Upper lobe of right lung (tissue), 1 donor: ENCODE data around the gene MANEAL. TPM values are rescaled to one million over a fixed set of nuclear protein-coding genes. Genes with fewer than 3 reads are reported as not detected.

Experiments
- ATAC-seq: fragments of 200-7000 bp; cut with Tn5 transposase; one replicate; pipeline ENCODE4 v1.9.1; 2020; ENCODE audit warnings: mild to moderate bottlenecking, moderate library complexity
- DNase-seq: peaks from one replicate; pipeline ENCODE4 v3.0.0-alpha.2; 2020
- H3K27ac ChIP-seq: fragments of 200-600 bp; one replicate; pipeline ENCODE4 v1.8.0; 2022
- H3K27me3 ChIP-seq: fragments of 200-600 bp; one replicate; pipeline ENCODE4 v1.8.0; 2022; ENCODE audit warnings: mild to moderate bottlenecking
- H3K36me3 ChIP-seq: fragments of 200-600 bp; one replicate; pipeline ENCODE4 v1.8.0; 2022
- H3K4me1 ChIP-seq: fragments of 200-600 bp; one replicate; pipeline ENCODE4 v1.8.0; 2022
- H3K4me3 ChIP-seq: fragments of 200-600 bp; one replicate; pipeline ENCODE4 v1.8.0; 2022; ENCODE audit warnings: mild to moderate bottlenecking
- H3K9me3 ChIP-seq: fragments of 200-600 bp; one replicate; pipeline ENCODE4 v1.8.0; 2022
- intact Hi-C: fragments of 100-400 bp; cut with DNase I; formaldehyde crosslinking; loops from one replicate; pipeline ENCODE4 v1.11.0; 2022
- total RNA-seq: library from RNA; stranded (reverse); fragmentation: NEBNext Ultra II Directional; extraction: Animal tissue kit (Norgen Biotek cat#: 25700); gene quantifications from one replicate; pipeline ENCODE4 v1.2.1, GENCODE V29; 2021
- TF ChIP-seq, protein P1 (sequence below): fragments of 200-600 bp; IDR thresholded peaks from one replicate; pipeline ENCODE4 v1.8.0; 2022; ENCODE audit warnings: antibody characterized with exemption
- donor health status: DM: no; HTN: yes; CAD: no; lungs with severe emphysema.

Gene MANEAL
- total RNA-seq, 1 donor from 2014 or later: 6.9 TPM

DNA sequence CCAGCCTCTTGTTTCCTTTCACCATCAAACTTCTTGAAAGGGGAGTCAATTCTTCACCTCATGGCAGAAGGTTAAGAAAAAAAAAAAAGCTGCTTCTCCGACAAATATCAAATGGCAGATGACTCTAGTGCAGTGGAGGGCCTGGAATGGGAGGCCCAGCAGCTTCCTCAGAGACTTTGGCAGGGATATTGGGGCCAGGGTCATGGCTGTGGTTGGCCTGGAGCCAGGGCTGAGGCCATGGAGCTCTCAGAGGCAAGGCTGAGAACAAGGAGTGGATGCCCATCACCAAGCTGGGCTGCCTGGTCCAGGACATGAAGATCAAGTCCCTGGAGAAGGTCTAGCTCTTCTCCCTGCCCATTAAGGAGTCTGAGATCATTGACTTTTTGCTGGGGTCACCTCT is 47.1 kb downstream of the MANEAL start:
- TF ChIP-seq, protein P1, sequence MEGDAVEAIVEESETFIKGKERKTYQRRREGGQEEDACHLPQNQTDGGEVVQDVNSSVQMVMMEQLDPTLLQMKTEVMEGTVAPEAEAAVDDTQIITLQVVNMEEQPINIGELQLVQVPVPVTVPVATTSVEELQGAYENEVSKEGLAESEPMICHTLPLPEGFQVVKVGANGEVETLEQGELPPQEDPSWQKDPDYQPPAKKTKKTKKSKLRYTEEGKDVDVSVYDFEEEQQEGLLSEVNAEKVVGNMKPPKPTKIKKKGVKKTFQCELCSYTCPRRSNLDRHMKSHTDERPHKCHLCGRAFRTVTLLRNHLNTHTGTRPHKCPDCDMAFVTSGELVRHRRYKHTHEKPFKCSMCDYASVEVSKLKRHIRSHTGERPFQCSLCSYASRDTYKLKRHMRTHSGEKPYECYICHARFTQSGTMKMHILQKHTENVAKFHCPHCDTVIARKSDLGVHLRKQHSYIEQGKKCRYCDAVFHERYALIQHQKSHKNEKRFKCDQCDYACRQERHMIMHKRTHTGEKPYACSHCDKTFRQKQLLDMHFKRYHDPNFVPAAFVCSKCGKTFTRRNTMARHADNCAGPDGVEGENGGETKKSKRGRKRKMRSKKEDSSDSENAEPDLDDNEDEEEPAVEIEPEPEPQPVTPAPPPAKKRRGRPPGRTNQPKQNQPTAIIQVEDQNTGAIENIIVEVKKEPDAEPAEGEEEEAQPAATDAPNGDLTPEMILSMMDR: no peak
- no peak overlapping the region for H3K27ac ChIP-seq
- H3K9me3 ChIP-seq: no peaks in the 10 kb centered on the region
- ATAC-seq: no peak
- intact Hi-C loops: no loop called here
- no peak overlapping the region for H3K4me3 ChIP-seq
- peaks cover 46% of the 10 kb centered on the region for H3K36me3 ChIP-seq
- no peaks in the 10 kb centered on the region for H3K27me3 ChIP-seq
- H3K4me1 ChIP-seq: peaks cover 7% of the 10 kb centered on the region
- no peak for DNase-seq

DNA sequence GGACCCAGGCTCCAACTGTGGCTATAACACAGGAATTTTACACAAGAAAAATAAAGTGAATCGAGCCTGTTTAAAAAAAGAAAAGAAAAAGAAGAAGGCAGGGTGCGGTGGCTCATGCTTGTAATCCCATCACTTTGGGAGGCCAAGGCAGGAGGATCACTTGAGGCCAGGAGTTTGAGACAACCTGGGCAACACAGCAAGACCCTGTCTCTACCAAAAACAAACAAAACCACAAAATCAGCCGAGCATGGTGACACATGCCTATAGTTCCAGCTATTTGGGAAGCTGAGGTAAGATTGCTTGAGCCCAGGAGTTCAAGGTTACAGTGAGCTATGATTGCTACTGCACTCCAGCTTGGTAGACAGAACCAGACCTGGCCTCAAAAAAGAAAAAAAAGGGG is 48.0 kb downstream of the MANEAL start:
- no peak overlapping the region for H3K27ac ChIP-seq
- peaks cover 10% of the 10 kb centered on the region for H3K4me1 ChIP-seq
- intact Hi-C loops: no loop called here
- DNase-seq (no peak), ATAC-seq (no peak)
- TF ChIP-seq, protein P1: no peak
- no peaks in the 10 kb centered on the region for H3K9me3 ChIP-seq
- no peaks in the 10 kb centered on the region for H3K27me3 ChIP-seq
- peaks cover 37% of the 10 kb centered on the region for H3K36me3 ChIP-seq
- H3K4me3 ChIP-seq: no peak overlapping the region

DNA sequence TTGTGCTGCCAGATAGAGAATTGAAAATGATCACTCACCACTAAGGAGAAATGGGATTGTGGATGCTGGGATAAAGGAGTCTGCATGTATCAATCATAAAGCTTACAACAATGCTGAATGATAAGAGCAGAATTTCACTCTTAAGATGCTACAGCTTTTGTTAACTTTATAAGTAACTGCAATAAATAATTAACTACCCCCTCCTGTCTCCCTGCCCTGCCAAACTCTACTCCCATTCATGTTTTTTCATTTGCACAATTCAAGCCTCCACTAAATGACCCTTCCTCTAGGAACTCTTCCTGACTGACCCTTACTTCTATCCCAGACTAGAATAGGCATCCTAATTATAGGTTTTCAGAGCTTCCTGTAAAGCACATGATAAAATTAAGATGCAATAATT is 50.9 kb downstream of the MANEAL start:
- TF ChIP-seq, protein P1: no peak
- Histone ChIP-seq H3K4me1 (peaks cover 18% of the 10 kb centered on the region), H3K27ac (no peak overlapping the region), H3K9me3 (no peaks in the 10 kb centered on the region), H3K4me3 (no peak overlapping the region), H3K27me3 (no peaks in the 10 kb centered on the region), H3K36me3 (peaks cover 8% of the 10 kb centered on the region)
- DNase-seq (no peak), ATAC-seq (no peak)
- intact Hi-C loops: no loop called here

DNA sequence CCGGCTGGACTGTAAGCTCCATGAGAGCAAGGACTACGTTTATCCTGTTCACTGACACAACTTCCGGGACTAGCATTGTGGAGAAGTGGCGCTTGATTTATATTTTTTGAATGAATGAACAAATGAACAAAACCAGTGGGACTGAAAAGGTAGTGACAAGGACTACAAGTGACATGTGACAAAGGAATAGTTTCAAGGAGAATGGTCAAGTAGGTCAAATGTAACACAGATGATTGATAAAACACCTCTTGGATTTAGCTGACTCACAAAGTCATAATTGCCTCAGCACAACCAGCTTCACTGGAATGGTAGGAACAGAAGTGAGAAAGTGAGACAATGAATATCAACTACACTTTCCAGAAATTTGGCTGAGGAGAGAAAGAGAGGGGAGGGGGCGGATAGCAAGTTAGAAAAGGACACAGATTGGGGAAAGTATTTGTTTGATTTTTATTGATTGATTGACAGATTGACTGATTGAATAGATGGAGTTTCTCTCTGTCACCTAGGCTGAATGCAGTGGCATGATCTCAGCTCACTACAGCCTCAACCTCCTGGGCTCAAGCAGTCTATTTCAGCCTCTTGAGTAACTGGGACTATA is 51.5 kb downstream of the MANEAL start:
- peaks cover 23% of the 10 kb centered on the region for H3K4me1 ChIP-seq
- no peak for DNase-seq
- H3K36me3 ChIP-seq: peaks cover 2% of the 10 kb centered on the region
- intact Hi-C loops: no loop called here
- no peak overlapping the region for H3K4me3 ChIP-seq
- no peaks in the 10 kb centered on the region for H3K27me3 ChIP-seq
- H3K9me3 ChIP-seq: no peaks in the 10 kb centered on the region
- ATAC-seq: no peak
- no peak overlapping the region for H3K27ac ChIP-seq
- TF ChIP-seq, protein P1: no peak

DNA sequence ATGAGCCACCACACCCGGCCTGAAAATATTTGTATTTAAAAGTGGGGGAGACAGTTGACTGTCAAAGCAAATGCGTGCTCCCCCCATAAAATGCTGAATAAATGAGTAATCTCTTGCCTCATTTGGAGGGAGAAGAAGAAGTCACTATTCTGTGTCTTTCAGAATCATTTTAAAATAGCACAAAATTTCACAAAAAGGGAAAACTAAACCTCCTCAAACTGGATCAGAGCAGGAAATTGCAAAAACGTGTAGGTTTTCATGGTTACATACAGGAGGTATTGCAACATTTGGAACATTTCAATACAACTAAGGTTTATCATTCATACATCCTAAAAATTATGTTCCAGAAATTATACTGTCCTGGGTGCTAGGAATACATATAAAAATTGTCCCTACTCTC is 52.1 kb downstream of the MANEAL start:
- no peak for DNase-seq
- Histone ChIP-seq H3K4me1 (peaks cover 30% of the 10 kb centered on the region), H3K4me3 (no peak overlapping the region), H3K27me3 (no peaks in the 10 kb centered on the region), H3K27ac (no peak overlapping the region), H3K9me3 (no peaks in the 10 kb centered on the region), H3K36me3 (no peaks in the 10 kb centered on the region)
- peak; percentile 52 for ATAC-seq
- intact Hi-C loops: no loop called here
- TF ChIP-seq, protein P1: no peak
